EL (cell line): ENCODE results near the gene NLGN2.

Experiments used
- DNase-seq: peaks from one replicate; pipeline ENCODE4 v3.0.0-alpha.2; 2016

The NLGN2 gene

GRCh38 chr17:7392696-7393612 is 14.7 kb upstream of the NLGN2 start:
- no peak for DNase-seq

GRCh38 chr17:7393613-7394451 is 13.8 kb upstream of the NLGN2 start:
- peak; percentile 39 for DNase-seq

DNA sequence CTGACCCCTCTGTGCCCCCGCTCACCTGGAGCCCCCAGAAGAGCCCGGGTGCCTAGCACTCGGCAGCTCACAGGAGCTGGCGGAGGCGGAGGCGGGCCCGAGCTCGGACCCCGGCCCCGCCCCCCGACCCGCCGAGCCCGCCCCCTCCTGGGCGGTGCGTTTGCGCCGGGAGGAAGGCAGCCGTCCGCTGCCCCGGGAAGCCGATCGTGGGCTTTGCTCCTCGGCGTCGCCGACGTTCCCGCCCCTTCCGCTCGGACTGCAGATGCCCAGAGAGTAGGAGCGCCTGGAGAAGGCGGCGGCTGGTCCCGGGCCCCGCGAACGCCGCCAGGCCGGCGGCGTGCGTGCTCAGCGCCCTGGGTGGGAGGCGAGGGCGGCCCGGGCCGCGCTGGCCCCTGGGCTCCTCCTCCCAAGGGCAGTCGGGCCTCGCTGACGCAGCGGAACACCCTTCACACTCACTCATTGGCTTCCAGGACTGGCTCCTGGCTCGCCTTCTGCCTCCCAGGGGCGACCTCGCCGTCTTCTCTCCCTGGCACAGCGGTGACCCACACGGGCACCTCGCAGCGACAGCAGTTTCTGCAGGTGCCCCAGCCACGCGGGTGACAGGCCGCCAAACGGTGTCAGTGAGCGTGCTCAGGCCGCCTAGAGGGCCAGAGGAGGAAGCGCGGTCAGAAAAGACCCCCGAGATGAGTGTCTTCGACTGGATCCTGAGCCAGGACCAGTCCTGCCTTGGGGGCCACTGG is 13.0 kb upstream of the NLGN2 start, which contains the start of gene PLSCR3:
PLSCR3 (minus strand) TSS at position 74 of the 740 bp plus-strand sequence. CDS start 415 bp downstream, outside the sequence.
- peak; percentile 90 for DNase-seq

DNA sequence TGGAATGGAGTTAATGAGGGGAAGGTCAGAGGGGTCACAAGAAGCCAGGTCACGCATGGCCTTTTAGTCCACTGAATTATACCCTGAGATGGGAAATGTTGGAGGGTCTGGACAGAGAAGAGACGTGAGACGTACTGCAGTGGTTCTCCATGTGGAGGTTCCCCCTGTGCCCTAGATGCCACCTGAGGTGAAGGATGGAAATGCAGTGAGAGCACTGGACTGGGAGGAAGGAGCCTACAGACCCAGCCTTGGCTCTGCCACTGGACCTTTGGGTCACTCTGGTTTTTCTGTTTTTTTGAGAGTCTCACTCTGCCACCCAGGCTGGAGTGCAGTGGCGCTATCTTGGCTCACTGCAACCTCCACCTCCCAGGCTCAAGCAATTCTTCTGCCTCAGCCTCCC is 11.5 kb upstream of the NLGN2 start:
- DNase-seq, result no peak

DNA sequence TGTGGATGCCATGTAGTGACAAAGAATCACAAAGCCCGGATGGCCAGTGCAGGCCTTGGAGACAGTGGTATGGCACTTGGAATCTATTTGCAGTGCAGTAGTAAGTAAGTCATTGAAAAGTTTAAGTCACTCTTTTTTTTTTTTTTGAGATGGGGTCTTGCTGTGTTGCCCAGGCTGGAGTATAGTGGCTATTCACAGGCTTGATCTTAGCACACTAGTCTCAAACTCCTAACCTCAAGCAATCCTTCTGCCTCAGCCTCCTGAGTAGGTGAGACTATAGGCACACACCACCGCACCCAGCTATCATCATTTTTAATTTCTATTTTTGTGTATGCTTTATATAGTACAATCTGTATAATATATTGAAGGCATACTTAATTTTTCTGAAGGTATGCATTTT is 9.0 kb upstream of the NLGN2 start:
- DNase-seq, result no peak

- DNase-seq, result no peak
Measured at GRCh38 chr17:7403043-7403726, 4.5 kb upstream of the NLGN2 start.

DNA sequence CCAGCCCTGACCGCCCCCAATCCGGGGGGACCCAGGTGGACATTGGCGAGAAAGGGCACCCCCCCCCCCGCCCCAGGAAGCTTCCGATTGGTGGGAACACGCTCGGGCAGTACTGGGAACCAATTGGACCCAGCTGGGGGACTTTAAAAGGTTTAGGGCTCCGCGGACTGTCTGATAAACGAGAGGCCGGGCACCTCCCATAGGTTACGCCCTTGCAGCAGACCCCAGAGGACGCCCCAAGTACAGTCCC is 4.0 kb upstream of the NLGN2 start:
- DNase-seq, result peak; percentile 81

DNA sequence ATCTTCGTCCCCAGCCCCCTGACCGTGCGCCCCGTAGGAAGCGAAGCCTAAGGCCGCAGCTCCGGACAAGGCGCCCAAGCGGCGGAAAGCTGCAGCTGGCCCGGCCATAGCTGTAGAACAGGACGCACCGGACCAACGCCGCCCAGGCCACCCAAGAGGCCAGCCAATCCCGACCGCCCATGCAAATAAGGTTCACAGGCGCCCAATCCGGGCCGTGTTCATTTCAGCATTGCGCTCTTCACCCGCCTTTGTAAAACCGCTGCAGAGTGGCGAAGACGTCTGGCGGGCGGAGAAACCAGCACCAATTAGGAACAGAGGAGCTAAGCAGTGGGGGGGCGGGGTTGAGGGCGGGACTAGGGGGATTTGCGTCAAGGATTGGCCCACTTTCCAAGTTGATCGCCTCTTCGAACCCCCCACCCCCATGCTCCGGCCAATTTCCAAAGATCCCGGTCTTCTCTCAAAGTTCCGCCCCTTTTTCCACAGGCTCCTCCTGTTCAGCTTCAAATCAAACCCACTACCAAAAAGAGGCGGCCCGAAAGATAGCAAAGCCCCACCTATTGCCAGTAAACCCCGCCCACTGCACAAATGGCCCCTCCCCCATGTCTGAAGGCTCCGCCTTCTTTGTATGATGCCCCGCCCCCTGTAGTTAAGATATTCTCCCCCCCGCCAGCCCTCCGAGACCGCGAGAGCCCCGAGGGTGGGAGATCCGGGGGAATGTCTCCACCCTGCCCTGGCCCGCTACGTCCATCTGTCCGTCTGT is 3.5 kb upstream of the NLGN2 start, which contains the start of gene TMEM256:
TMEM256 (minus strand) TSS at position 121 of the 760 bp plus-strand sequence; CDS start at position 108, 13 bp downstream.
- DNase-seq, result peak; percentile 100

DNA sequence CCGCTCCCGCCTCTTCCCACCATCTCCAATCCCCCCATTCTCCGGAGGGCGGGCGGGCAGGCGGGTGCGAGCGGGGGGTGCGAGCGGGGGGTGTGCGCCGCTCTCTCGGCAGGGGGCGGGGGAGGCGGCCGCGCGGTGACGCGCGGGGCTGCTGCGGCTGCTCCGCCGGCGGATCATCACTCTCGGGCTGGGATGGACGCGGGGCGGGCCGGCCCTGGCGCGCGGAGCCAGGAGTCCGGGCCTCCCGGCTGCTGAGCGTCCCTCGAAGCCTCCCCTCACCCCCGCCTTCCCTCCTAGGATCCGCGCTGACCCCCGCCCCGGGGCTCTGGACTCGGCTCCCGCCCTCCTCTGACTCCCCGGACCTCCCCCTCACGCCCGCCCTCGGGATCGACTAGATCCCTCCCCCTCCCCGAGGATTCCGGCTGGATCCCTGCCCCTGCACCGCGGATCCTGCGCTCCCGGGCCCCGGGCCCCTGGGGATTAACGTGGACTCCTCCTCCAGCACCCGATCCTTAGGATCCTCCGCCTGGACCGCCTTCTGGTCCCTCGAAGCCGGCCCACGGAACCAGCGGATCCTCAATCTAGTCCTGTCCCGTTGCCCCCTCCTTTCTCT is 2.8 kb upstream of the NLGN2 start:
- DNase-seq, result no peak

GRCh38 chr17:7405350-7406234 is 2.1 kb upstream of the NLGN2 start:
- peak; percentile 26 for DNase-seq

DNA sequence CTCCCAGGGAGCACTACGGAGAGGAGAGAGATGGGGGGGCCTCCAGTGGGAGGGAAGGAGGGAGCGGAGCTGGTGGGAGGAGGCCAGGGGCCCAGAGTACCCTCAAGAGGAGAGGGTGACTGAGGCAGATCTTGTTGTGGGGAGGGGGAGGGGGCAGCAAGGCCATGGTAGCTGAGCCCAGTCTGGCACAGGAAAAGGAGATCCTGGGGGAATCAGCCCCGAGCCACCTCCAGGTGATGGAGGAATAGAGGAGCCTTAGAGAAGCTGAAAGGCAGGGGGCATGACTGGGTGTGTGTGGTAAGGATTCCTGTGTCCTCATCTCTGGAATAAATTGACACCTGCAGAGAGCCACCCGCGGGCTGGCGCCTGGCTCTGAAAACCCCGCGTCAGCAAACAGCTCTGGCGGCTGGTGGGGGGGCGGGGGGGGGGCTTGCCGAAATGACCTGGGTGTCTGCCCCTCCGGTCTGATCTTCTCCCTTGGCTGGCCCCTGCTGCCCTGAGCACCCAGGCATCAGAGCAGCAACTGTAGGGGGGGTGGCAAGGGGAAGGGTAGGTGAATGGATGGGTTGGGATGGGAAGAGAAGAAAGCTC is 1.3 kb upstream of the NLGN2 start:
- DNase-seq, result no peak

- no peak for DNase-seq
Measured at GRCh38 chr17:7407082-7407481, 563 bp upstream of the NLGN2 start.

- no peak for DNase-seq
Measured at GRCh38 chr17:7408252-7408727, 645 bp downstream of the NLGN2 start.

DNA sequence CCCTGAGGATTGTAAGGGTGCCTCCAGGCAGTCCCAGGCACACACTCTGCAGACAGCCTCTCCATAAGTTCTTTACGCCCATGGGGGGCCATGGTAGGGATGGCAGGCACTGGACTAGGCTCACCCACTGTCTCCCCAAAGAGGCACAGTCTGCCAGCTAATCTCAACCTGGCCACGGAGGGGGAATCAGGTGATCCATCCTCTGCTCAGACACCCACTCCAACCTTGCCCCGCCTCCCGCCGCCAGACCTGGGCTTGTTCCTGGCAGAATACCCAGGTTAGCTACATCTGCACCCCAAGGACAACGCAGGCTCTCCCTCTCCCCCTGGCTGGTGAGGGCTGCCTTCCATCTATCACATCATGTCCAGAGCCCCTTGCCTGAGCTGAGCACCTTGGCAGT is 1.2 kb downstream of the NLGN2 start:
- no peak for DNase-seq

GRCh38 chr17:7409716-7410115 is 2.1 kb downstream of the NLGN2 start:
- DNase-seq, result no peak

GRCh38 chr17:7410634-7411426 is 3.2 kb downstream of the NLGN2 start:
- no peak for DNase-seq

DNA sequence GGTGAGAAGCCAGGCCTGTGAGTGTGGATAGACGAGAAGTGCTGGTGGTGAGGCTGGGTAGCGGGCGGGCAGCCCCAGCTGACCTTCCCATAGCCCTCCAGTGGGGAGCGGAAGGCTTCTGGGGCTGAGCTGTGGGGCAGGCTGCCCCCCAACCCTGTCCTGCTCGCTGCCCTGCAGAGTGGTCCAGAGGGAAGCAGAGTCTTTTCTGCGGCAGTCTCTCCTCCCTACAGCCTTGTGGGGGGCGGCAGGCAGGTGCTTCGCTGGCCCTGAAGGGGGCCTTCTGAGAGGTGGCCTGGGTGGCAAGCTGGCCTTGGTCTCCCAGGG is 3.7 kb downstream of the NLGN2 start:
- no peak for DNase-seq

DNA sequence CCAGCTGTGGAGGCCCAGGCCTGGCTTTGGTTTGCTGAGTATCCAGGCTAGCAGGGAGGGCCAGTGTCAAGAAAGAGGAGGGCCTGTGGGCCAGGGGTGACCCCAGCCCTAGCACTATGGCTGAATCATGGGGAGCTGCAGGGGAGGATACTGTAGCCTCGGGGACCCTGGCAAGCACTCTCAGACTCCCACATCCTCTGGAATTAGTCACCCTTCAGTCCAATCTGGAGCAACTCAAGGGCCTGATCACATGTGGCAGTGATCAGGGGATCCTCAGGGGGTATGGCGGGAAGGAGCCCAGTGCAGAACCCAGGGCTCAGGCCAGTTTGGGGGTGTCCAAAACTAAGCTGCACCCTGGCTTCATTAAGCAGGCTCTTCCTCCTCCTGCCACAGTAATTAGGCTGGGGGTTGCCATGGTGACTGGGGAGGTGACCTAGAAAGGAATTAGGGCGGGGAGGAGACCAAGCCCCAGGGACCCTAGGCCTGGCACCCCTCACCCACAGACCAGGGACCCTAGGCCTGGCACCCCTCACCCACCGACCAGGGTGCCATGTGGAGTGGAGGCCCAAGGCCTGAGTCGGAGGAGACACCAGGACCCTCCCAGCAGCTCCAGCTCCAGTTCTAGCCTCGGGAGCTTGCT is 5.8 kb downstream of the NLGN2 start:
- peak; percentile 88 for DNase-seq

- DNase-seq, result no peak
Measured at GRCh38 chr17:7414837-7415236, 7.2 kb downstream of the NLGN2 start.
